GM19238 (cell line): ENCODE data around the gene TANK.
A peak's percentile ranks its signal among the peaks of the same experiment; 100 is the strongest.
"Not testable (repeated sequence)": the region's sequence is repeated elsewhere in the genome, so short reads cannot be mapped to it uniquely, and the experiment has no call there.

Experiments used
- DNase-seq: peaks from one replicate; pipeline ENCODE4 v3.0.0; 2011; ENCODE audit warnings: low spot score; ENCODE audit not compliant: insufficient read length

TANK gene

DNA sequence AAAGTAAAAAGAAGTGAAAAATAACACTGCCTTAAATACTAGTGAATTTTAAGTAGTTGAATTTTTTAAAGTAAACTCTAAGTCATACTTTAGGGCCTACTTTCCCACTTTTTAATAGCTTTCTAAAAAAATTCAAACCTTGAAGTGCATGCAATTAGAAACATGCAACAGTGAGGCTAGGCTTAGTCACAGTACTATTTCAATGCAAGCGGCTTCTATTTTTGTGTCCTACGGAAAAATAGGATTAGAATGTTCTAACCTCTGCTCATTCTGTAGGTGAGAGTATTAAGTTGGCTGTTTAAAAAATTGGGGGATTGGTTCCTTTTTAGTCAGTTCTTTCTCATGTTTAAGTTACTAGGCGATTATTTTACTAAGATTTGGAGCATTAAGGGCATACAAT, 108.9 kb downstream of the TANK start:
- no peak for DNase-seq

DNA sequence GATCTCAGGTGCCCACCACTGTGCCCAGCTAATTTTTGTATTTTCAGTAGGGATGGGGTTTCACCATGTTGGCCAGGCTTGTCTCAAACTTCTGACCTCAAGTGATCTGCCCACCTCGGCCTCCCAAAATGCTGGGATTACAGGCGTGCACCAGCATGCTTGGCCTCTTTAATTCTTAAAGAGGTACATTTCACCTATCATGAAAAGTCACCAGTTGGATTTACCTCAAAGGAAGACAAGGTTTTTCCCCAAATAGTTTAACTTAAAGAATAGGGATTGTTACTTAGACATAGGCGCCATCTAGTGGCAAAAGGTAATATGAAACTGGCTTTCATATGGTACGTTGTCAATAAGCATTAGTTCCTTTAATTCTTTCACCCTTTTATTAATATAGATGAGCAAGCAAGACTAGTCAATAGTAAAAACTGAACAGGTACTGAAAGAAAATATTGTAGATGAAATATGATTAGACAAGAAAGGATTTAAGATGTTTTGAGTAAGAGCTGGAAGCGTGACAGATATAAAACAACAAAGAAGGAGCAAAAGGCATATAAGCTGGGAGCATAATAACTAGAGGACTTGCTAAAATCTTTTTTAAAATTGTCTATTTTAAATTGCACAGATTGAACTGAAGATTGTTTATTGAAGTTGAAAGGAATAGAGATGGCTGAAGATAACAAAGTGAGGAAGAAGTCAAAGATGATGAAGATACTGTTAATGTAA, 113.0 kb downstream of the TANK start:
- no peak for DNase-seq

DNA sequence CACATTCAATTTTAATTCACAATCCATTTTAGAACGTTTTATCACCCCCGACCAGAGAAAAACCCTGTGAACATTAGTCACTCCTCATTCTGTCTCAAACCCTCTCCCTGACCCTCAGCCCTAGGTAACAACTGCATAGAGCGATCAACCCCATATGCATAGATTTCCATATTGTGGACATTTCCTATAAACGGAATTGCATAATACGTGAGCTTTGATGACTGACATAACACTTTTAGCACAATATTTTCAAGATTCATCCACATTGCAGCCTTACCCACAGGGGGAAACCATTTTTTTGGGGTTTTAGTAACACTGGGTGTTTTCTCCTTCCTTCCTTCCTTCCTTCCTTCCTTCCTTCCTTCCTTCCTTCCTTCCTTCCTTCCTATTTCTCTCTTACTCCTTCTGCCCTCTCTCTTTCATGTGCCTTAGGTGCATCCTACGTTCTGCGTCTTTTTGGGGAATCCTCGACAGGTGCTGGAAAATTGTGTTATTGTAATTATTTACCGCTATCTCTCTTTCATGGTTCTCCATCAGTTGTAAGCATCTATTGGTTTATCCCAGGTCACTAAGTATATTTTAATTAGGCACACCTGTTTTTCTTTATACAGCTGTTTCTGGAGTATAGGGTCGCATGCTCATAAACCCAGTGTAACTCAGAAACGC, 118.5 kb downstream of the TANK start:
- peak; percentile 32 for DNase-seq

DNA sequence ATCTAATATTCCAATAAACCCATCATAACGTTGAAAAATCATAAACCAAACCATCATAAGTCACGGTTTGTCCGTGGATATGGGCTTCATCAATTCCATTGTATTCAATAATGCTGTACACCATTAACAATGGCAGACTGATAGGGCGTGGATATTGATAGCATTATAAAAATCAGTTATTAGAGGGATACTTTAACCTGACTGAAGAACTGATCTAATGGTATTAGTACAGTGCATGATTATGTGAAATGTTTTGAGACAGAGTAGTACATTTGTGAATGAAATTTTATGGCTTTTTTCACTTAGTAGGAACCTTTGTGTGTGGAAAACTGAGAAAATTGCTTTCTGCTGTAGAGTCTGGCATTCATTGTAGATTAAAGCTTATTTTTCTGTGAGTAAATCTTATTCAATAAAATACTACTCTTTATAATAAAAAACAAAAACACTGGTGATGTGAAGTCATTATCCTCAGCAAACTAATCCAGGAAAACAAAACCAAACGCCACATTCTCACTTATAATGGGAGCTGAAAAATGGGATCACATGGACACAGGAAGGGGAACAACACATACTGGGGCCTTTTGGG, 119.1 kb downstream of the TANK start:
- DNase-seq, result not testable (repeated sequence)

DNA sequence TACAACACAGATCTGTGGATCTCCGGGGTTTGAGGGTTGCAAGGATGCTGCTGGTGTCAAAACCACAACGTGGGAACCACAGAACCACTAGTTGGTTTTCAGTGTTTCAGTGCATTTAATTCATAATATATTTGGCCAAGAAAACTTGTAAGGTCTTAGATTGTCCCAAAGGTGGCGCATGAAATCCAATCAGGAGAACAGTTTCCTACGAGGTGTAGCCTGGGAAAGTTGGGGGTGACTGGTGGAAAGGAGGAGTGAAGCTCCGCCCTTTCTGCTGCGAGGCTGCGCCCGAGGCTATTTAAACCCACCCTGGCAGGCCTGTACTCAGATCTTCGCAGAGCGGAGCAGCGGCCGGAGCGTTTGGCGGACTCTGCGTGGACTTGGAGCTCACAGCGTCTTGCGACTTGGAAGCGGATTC, 120.7 kb downstream of the TANK start:
- not testable (repeated sequence) for DNase-seq

DNA sequence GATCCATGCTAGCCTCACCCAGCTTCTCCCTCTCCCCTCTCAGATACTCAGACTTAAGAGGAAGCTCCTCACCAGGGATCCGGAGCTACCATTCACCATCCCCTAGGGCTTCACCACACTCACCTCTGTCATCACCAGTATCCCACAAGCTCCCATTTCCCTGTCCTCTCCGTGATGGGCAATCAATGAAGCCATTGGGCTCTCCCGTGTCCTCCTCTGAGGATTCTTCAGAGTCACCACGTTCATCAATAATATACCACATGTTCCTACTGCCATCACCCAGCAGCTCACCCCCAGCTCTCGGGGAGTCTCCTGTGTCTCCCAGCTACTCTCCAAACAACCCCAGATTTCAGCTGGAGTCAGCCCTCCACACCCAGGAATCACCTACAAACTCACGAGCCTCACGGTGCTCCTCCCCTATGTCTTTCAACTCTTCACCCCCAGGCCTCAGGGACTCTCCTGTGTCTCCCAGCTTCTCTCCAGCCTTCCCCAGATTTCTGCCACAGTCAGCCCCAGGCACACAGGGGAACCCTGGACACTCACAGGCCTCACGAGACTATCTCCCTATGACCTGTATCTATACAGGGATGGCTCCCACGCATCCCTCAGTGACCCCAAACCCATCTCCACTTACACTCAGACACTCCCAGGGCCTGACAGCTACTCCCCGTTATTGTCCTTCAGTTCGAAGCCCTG, 121.5 kb downstream of the TANK start:
- not testable (repeated sequence) for DNase-seq

DNA sequence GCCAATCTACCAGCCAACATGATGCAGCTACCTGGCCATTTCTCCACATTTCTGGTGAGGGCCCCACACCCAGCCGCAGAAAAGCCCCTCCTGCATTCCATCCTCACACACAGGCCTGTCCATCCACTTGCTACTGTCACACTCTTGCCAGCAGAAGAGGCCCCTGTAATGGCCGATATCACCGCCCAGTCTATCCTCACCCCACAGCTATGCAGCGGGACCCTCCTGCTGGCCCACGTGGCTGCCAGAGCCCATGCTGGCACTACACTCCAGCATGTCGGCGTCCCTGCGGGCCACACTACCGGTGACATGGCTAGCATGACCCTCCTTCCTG, 122.0 kb downstream of the TANK start:
- DNase-seq, result not testable (repeated sequence)

DNA sequence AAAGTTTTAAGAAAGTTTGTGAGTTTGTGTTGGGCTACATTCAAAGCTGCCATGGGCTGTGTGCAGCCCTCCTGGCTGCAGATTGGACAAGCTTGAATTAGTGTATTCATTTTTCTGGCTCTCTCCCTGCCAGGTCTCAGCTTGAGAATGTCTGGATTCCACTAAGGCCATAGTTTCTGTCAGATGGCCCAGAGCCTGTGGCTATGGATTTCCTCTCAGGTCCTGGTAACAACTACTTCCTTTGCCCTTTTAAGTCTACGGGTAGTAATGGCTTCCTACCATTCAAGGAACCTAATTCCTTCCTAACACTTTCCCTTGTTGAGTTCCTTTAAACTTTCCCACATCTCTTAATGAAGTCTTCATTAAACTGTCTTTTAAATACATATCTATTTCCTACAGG, 123.7 kb downstream of the TANK start:
- no peak for DNase-seq
